ENCODE data around the gene SLC22A15. TPM values are rescaled to one million over a fixed set of nuclear protein-coding genes. Genes with fewer than 3 reads are reported as not detected.

Gene SLC22A15
- total RNA-seq, 6 experiments from 2014 or later, result 3.2 to 5.9 (median 4.1) TPM

- Mint-ChIP-seq H3K27me3 (ENCODE audit: insufficient read depth) (no peaks in the 10 kb centered on the region), H3K4me3 (no peak overlapping the region), H3K27ac (no peak overlapping the region), H3K9me3 (peaks cover 14% of the 10 kb centered on the region), H3K36me3 (ENCODE audit: low read depth) (peaks cover 33% of the 10 kb centered on the region), H3K4me1 (ENCODE audit: low read depth) (no peaks in the 10 kb centered on the region)
- TF ChIP-seq CTCF (IDR thresholded peaks at IDR 0.05), result no peak
- no peak for DNase-seq
Measured at GRCh38 chr1:116095027-116095426, 118.7 kb downstream of the SLC22A15 start.

- H3K9me3 Mint-ChIP-seq, result peaks cover 7% of the 10 kb centered on the region; the same call in 1 of the 2 replicates
- H3K27me3 Mint-ChIP-seq (ENCODE audit: insufficient read depth), result no peaks in the 10 kb centered on the region
- H3K4me1 Mint-ChIP-seq (ENCODE audit: low read depth), result no peaks in the 10 kb centered on the region
- no peak for TF ChIP-seq CTCF (IDR thresholded peaks at IDR 0.05)
- peaks cover 26% of the 10 kb centered on the region for H3K36me3 Mint-ChIP-seq (ENCODE audit: low read depth)
- DNase-seq, result no peak
- no peak overlapping the region for H3K27ac Mint-ChIP-seq
- H3K4me3 Mint-ChIP-seq, result no peak overlapping the region
Measured at GRCh38 chr1:116096013-116096618, 119.8 kb downstream of the SLC22A15 start.

- no peak overlapping the region for H3K4me3 Mint-ChIP-seq
- TF ChIP-seq CTCF (IDR thresholded peaks at IDR 0.05), result no peak
- DNase-seq, result no peak
- H3K9me3 Mint-ChIP-seq, result peaks cover 7% of the 10 kb centered on the region; the same call in 1 of the 2 replicates
- H3K4me1 Mint-ChIP-seq (ENCODE audit: low read depth), result no peaks in the 10 kb centered on the region
- H3K27me3 Mint-ChIP-seq (ENCODE audit: insufficient read depth), result no peaks in the 10 kb centered on the region
- H3K27ac Mint-ChIP-seq, result no peak overlapping the region
- H3K36me3 Mint-ChIP-seq (ENCODE audit: low read depth), result peaks cover 20% of the 10 kb centered on the region
Measured at GRCh38 chr1:116097626-116098025, 121.3 kb downstream of the SLC22A15 start.

- no peak overlapping the region for H3K27ac Mint-ChIP-seq
- H3K4me3 Mint-ChIP-seq, result no peak overlapping the region
- peaks cover 11% of the 10 kb centered on the region for H3K36me3 Mint-ChIP-seq (ENCODE audit: low read depth)
- TF ChIP-seq CTCF (IDR thresholded peaks at IDR 0.05), result no peak
- no peak for DNase-seq
- peaks cover 7% of the 10 kb centered on the region; the same call in 1 of the 2 replicates for H3K9me3 Mint-ChIP-seq
- H3K27me3 Mint-ChIP-seq (ENCODE audit: insufficient read depth), result peaks cover 2% of the 10 kb centered on the region; the same call in 1 of the 2 replicates
- H3K4me1 Mint-ChIP-seq (ENCODE audit: low read depth), result no peaks in the 10 kb centered on the region
Measured at GRCh38 chr1:116099379-116099778, 123.1 kb downstream of the SLC22A15 start.

- DNase-seq, result no peak
- H3K4me1 Mint-ChIP-seq (ENCODE audit: low read depth), result no peaks in the 10 kb centered on the region
- H3K27me3 Mint-ChIP-seq (ENCODE audit: insufficient read depth), result peaks cover 2% of the 10 kb centered on the region; the same call in 1 of the 2 replicates
- H3K9me3 Mint-ChIP-seq, result peaks cover 7% of the 10 kb centered on the region; the same call in 1 of the 2 replicates
- H3K4me3 Mint-ChIP-seq, result no peak overlapping the region
- no peak overlapping the region for H3K27ac Mint-ChIP-seq
- peaks cover 7% of the 10 kb centered on the region for H3K36me3 Mint-ChIP-seq (ENCODE audit: low read depth)
- no peak for TF ChIP-seq CTCF (IDR thresholded peaks at IDR 0.05)
Measured at GRCh38 chr1:116099919-116100318, 123.6 kb downstream of the SLC22A15 start.
